KOPT-K1 (cell line): ENCODE measurements around the gene DHRSX.
"Not testable (repeated sequence)": the region's sequence is repeated elsewhere in the genome, so short reads cannot be mapped to it uniquely, and the experiment has no call there.

Experiments
- H3K27ac ChIP-seq: fragments of 200-600 bp; sonication (generic); 2 replicates; pipeline ENCODE4 v1.5.1; 2016; ENCODE audit warnings: antibody characterized with exemption, mild to moderate bottlenecking, low read depth, low read length; ENCODE audit not compliant: poor library complexity, severe bottlenecking
- H3K36me3 ChIP-seq: fragments of 200-600 bp; sonication (generic); 2 replicates; pipeline ENCODE4 v1.5.1; 2017; ENCODE audit warnings: antibody characterized with exemption, mild to moderate bottlenecking, low read length, moderate library complexity; ENCODE audit not compliant: insufficient read depth
- H3K9me3 ChIP-seq: fragments of 200-600 bp; sonication (generic); 2 replicates; pipeline ENCODE4 v1.5.1; 2017; ENCODE audit warnings: antibody characterized with exemption, low read length, mild to moderate bottlenecking; ENCODE audit not compliant: insufficient read depth, poor library complexity, severe bottlenecking

DHRSX gene

DNA sequence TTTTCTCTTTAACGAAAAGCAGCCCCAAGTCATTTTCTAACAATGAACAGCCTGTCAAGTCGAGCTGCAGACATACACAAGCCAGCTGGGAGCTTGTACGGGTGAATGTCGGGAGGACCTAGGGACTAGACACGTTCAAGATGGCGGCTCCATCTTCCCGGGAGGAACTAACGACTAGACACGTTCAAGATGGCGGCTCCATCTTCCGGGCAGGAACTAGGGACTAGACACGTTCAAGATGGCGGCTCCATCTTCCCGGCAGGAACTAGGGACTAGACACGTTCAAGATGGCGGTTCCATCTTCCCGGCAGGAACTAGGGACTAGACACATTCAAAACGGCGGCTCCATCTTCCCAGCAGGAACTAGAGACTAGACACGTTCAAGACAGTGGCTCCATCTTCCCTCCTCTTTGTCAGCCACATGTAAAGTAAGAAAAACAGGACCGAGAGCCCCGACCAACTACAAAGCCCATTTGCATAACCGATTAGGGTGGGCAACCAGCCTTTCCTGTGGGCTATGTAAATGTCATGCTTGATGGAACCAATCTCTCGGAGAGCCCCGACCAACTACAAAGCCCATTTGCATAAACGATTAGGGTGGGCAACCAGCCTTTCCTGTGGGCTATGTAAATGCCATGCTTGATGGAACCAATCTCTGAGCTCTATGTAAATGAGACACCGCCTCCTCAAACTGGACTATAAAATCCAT is 175.5 kb downstream of the DHRSX start:
- H3K27ac ChIP-seq: no peak overlapping the region

DNA sequence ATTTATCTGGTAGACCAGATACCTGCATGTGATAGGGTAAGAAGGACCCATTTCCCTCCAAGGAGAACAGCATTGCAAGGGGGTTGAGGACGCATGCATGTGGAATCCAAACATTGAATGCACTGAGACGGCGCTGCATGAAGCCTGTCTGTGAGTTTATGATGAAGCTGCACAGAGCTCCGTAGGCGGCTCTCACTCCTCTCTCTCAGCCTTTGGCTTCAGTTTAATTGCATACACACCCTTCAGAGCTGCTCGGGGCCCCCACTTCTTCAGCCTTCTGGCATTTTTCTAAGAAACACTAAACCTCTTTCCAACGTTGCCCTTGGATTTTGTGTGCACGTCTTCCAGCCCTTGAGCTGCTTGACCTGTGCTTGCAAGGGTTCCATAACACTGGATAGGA is 176.6 kb downstream of the DHRSX start:
- Histone ChIP-seq H3K36me3 (no peaks in the 10 kb centered on the region), H3K9me3 (no peaks in the 10 kb centered on the region), H3K27ac (no peak overlapping the region)

More for the DNA sequence above, 175.5 kb downstream of the DHRSX start:
- no peaks in the 10 kb centered on the region for H3K36me3 ChIP-seq
- H3K9me3 ChIP-seq: no peaks in the 10 kb centered on the region

DNA sequence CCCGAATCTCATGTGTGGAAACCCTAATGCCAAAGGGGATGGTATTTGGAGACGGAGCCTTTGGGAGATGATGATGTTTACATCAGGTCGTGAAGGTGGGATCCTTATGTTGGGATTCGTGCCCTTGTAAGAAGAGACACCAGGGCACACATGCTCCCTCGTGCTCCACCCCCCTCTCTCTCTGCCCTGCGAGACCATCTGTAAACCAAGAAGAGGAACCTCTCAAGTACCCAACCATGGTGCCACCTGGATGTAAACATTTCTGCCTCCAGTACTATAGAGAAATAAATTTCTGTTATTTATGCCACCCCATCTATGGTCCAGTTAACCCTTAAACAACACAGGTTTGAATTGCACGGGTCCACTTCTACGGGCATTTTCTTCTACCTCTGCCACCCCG is 179.4 kb downstream of the DHRSX start:
- no peaks in the 10 kb centered on the region for H3K36me3 ChIP-seq
- H3K27ac ChIP-seq: no peak overlapping the region
- no peaks in the 10 kb centered on the region for H3K9me3 ChIP-seq

DNA sequence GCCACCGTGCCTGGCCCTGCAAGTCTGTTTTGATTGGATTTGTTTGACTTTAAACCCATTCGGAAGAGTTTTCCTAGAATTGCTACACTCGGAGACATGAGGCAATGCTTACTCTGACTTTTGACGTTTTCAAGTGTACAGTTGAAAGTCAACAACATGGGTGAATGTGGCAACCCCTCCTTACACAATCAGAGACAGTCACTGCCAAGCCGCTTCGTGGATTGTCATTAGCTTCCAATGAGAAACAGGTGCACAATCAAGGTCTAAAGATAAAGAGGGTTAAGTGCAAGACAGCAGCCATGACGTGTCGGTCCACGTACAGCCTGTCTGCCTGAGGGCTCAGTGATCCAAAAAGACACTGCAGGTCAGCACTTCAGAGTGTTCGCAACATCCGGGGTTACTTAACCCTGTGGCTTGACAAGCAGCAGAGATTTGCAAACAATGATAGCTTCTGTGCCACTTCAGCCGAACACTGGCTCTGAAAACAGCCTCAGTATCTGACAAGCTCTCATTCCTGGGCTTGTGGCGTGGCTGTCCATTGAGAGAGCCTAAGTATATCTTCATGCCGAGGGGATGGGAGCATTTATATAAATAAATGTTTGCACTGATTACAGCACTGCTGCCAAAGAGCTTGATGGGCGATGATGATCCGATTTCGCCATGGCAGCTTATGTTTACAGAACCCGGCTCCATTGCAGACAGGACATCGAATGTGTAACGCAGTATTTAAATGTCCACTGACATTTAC is 180.0 kb downstream of the DHRSX start:
- H3K9me3 ChIP-seq: no peaks in the 10 kb centered on the region
- no peaks in the 10 kb centered on the region for H3K36me3 ChIP-seq
- H3K27ac ChIP-seq: no peak overlapping the region

DNA sequence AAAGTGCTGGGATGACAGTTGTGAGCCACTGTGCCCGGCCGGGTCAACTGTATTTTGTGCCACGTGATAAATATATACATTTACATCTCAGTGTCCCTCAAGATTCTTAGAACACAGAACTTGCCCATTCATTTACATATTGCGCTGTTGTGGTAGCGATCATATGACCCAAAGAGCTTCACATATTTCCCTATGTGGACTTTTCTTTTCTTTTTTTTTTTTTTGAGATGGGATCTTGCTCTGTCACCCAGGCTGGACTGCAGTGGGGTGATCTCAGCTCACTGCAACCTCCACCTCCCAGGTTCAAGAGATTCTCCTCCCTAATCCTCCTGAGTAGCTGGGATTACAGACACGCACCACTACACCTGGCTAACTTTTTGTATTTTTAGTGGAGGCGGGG is 180.7 kb downstream of the DHRSX start:
- Histone ChIP-seq H3K36me3 (no peaks in the 10 kb centered on the region), H3K9me3 (no peaks in the 10 kb centered on the region), H3K27ac (no peak overlapping the region)

DNA sequence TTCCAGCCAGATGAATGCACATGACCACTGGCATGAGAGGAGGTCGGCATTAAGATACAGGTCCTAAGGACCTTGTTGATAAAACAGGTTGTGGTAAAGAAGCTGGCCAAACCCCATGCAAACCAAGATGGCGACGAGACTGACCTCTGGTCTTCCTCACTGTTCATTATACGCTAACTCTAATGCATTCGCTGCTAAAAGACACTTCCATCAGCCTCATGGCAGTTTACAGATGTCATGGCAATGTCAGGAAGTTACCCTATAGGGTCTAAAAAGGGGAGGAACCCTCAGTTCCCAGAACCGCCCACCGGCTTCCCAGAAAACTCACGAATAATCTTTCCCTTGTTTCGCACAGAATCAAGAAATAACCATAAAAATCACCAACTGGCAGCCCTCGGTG is 182.4 kb downstream of the DHRSX start:
- Histone ChIP-seq H3K36me3 (no peaks in the 10 kb centered on the region), H3K9me3 (no peaks in the 10 kb centered on the region), H3K27ac (no peak overlapping the region)

DNA sequence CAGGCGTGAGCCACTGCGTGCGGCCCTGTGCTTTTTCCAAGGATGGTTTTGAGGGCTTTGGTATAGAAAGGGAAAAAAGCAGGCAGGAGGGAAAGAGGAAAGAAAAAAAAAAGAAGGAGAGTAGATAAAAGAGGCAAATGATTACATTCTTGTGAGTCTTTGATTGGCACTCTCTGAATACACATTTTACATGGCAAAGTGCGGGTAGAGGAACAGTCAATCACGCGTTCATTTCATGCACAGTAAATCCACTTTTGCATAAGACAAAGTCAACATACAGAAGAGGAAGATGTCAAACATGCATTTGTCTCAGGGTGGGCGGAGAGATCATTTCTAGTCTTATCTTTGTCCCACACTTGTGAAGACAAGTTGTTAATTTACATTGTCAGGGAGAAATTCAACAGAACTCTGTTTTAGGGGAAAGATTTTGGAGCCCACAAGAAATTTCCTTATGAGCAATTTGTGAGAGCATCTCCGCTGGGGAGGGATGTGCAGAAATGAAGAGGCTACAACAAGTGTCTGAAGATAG is 183.2 kb downstream of the DHRSX start:
- no peaks in the 10 kb centered on the region for H3K9me3 ChIP-seq

DNA sequence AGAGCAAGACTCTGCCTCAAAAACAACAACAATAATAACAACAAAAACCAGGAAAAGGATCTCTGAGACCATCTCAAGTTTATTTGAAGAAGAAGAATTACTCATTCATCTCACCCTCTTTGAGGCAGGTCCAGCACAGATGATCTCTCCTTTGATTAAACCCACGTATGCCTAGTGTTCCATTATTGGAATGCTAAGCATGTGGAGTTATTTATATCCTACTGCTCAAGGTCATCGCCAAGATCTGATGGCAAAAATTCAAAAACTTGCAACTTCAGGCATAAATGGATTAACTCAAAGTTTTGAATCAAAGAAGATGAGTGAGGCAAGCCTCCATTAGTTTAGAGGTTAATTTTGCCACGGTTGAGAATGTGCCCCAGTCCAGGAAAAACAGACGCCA is 184.2 kb downstream of the DHRSX start:
- Histone ChIP-seq H3K9me3 (no peaks in the 10 kb centered on the region), H3K27ac (no peak overlapping the region)

More for the DNA sequence above, 183.2 kb downstream of the DHRSX start:
- Histone ChIP-seq H3K36me3 (no peaks in the 10 kb centered on the region), H3K27ac (no peak overlapping the region)

DNA sequence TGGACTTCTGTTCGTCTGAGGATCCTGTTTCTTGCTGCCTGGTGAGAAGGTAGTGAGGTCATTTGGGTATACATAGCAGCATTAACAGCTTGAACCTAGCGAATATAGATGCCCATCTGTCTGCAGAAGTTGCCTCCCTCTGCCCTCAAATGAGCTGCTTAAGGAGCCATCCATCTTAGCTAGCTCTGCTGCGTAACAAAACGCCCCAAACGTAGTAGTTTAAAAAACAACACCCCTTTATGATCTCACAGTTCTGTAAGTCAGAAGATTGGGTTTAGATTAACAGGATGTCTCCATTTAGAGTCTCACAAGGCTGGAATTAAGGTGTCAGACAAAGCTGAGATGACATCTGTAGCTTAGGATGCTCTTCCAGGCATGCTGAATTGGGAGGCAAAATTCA is 185.3 kb downstream of the DHRSX start:
- no peaks in the 10 kb centered on the region for H3K9me3 ChIP-seq
- no peak overlapping the region for H3K27ac ChIP-seq
- H3K36me3 ChIP-seq: no peaks in the 10 kb centered on the region

More for the DNA sequence above, 184.2 kb downstream of the DHRSX start:
- no peaks in the 10 kb centered on the region for H3K36me3 ChIP-seq

DNA sequence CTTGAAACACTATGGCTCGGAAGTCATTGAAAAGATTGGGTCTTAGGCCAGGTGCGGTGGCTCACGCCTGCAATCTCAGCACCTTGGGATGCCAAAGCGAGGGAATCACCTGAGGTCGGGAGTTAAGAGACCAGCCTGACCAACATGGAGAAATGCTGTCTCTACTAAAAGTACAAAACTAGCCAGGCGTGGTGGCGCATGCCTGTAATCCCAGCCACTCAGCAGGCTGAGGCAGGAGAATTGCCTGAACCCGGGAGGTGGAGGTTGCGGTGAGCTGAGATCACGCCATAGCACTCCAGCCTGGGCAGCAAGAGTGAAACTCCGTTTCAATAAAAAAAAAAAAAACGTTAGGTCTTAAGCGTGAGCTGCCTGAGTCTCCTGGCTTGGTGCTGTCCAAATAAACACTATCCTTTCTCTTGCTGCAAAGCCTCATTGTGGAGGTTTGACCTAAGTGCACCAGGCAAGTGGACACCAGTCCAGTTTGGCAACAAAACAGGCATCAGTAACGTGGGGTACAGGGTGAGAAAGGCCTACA is 185.9 kb downstream of the DHRSX start:
- Histone ChIP-seq H3K9me3 (no peaks in the 10 kb centered on the region), H3K27ac (no peak overlapping the region), H3K36me3 (no peaks in the 10 kb centered on the region)

DNA sequence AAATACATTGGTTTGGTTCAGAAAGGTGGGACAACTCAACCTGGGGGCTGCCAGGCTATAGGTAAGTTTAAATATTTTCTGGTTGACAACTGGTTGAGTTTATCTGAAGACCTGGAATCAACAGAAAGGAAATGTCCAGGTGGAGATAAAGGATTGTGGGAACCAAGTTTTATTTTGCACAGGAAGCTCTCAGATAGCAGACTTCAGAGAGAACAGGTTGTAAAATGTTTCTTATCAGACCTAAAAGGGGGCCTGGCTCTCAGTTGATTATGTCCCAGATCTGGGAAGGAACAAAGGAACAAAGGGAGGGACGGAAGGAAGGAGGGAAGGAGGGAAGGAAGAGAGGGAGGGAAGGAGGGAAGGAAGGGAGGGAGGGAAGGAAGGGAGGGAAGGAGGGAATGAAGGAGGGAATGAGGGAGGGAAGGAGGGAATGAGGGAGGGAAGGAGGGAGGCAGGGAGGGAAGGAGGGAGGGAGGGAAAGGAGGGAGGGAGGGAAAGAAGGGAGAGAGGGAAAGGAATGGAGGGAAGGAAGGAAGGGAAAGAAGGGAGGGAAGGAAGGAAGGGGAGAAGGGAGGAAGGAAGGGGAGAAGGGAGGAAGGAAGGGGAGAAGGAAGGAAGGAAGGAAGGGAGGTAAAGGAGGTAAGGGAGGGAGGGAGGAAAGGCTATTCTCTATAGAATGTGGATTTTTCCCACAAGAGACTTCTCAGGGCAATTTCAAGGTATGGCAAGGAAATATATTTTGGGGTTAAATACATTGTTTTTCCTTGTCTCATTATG is 186.7 kb downstream of the DHRSX start:
- Histone ChIP-seq H3K9me3 (no peaks in the 10 kb centered on the region), H3K36me3 (no peaks in the 10 kb centered on the region), H3K27ac (no peak overlapping the region)

DNA sequence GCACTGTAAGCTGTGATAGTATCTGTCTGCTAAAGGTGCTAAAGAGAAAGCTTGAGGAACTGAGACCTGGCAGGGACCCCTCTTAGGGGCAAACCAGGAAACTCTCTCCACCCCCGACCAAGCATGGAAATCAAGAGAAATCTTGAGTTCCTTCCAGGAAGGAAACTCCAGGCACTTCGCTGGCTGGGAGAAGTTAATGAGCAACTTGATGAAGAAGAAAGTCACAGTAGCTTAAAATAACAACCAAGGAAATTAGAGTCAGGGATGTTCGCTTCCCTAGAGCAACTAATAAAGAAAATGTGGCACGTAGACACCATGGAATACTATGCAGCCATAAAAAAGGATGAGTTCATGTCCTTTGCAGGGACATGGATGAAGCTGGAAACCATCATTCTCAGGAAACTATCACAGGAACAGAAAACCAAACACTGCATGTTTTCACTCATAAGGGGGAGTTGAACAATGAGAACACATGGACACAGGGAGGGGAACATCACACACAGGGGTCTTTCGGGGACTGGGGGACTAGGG is 188.7 kb downstream of the DHRSX start:
- H3K27ac ChIP-seq, H3K9me3 ChIP-seq, H3K36me3 ChIP-seq: not testable (repeated sequence)

DNA sequence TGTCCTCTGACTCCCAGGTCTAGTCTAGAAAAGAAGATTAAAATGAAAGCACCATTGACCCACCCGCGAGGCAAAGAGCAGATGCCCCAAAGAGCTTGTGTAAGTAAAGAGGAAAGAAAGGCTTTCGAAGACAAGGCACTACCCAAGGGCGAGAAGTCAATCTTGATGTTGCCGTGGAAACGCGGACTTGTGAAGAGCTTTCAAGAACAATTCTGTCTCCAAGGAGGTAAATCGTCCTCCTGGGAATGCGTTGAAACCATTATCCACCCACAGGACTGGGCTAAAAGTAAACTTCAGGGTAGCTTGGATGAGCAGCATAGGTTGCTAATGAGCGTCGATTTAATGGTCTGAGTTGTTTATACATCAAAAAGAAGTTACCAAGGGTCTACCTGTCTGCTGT is 189.3 kb downstream of the DHRSX start:
- Histone ChIP-seq H3K9me3 (no peaks in the 10 kb centered on the region), H3K36me3 (no peaks in the 10 kb centered on the region), H3K27ac (no peak overlapping the region)

DNA sequence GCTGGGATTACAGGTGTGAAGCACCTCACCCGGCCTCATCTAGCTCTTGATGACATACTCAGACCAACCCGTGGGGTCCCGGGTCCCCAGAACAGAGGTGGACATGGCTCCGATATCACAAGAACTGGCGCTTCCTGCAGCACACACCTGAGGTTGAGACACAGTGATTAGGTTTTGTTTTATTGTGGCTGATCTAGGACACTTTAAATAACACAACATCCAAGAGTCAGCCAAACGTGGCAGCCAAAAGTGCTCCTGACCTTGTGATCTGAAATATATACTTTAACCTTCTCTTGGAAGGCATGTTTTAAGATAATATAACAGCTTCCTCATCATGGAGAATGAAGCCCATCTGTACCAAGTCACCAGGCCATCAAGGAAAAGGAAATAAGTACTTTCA is 198.9 kb downstream of the DHRSX start:
- no peaks in the 10 kb centered on the region for H3K36me3 ChIP-seq
- H3K9me3 ChIP-seq: no peaks in the 10 kb centered on the region
- no peak overlapping the region for H3K27ac ChIP-seq

DNA sequence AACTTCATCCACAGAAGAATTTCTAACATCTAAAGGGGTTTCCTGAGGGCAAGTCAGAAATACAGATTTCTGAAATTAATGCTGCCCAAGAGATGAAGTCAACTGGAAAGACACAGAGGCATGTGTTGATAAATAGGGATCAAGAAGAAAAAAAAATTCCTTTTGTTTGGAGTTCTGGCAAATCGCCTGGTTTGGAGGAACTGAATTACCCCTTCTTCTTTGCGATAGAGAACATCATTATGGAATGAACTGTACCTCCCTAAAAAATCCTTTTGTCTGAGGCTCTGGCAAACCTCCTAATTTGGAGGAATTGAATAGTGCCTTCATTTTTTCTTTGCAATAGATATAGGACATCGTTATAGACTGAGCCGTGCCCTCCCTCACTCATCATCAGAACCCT is 200.9 kb downstream of the DHRSX start:
- Histone ChIP-seq H3K9me3 (no peaks in the 10 kb centered on the region), H3K27ac (no peak overlapping the region), H3K36me3 (no peaks in the 10 kb centered on the region)
